Neural cell (in vitro differentiated cells): ENCODE data around the gene LRP2. TPM values are rescaled to one million over a fixed set of nuclear protein-coding genes. Genes with fewer than 3 reads are reported as not detected.

Experiments used
- H2AFZ ChIP-seq: fragments of 200-600, 300-800 bp; sonication (generic), shearing (Covaris generic); 2 replicates; pipeline ENCODE4 v1.6.0; 2014; ENCODE audit warnings: low read depth, mild to moderate bottlenecking, antibody characterized with exemption, low read length, moderate library complexity
- H3F3A ChIP-seq: fragments of 200-600 bp; shearing (Covaris generic); 2 replicates; pipeline ENCODE4 v1.6.1; 2016; ENCODE audit warnings: mild to moderate bottlenecking, moderate library complexity, mixed read lengths, antibody characterized with exemption, low read length; ENCODE audit not compliant: insufficient read depth, poor library complexity, severe bottlenecking
- H3K27ac ChIP-seq: fragments of 200-600, 300-800 bp; sonication (generic), shearing (Covaris generic); 2 replicates; pipeline ENCODE4 v1.5.1; 2014; ENCODE audit warnings: mild to moderate bottlenecking, low read length, moderate library complexity
- H3K27me3 ChIP-seq: fragments of 300-800, 200-600 bp; sonication (generic), shearing (Covaris generic); 2 replicates; pipeline ENCODE4 v1.6.0; 2014; ENCODE audit warnings: mild to moderate bottlenecking, low read depth, low read length, moderate library complexity; ENCODE audit not compliant: insufficient read depth
- H3K36me3 ChIP-seq: fragments of 300-800, 200-600 bp; sonication (generic), shearing (Covaris generic); 2 replicates; pipeline ENCODE4 v1.5.1; 2014; ENCODE audit warnings: mild to moderate bottlenecking, antibody characterized with exemption, low read length, moderate library complexity; ENCODE audit not compliant: insufficient read depth
- H3K4me2 ChIP-seq: fragments of 300-800, 200-600 bp; sonication (generic), shearing (Covaris generic); 2 replicates; pipeline ENCODE4 v1.6.0; 2014; ENCODE audit warnings: mild to moderate bottlenecking, low read length
- H3K4me3 ChIP-seq: fragments of 300-800, 200-600 bp; sonication (generic), shearing (Covaris generic); 2 replicates; pipeline ENCODE4 v1.5.1; 2014; ENCODE audit warnings: mild to moderate bottlenecking, low read length, moderate library complexity
- H3K79me2 ChIP-seq: fragments of 200-600 bp; shearing (Covaris generic); replicated peaks from 2 replicates; pipeline ENCODE4 v1.6.0; 2014; ENCODE audit warnings: mild to moderate bottlenecking, low read length, moderate library complexity; ENCODE audit not compliant: insufficient read depth
- H3K9ac ChIP-seq: fragments of 300-800, 200-600 bp; sonication (generic), shearing (Covaris generic); 2 replicates; pipeline ENCODE4 v1.6.1; 2016; ENCODE audit warnings: mild to moderate bottlenecking, low read length, mixed read lengths
- H3K9me2 ChIP-seq: fragments of 200-600 bp; shearing (Covaris generic); 2 replicates; pipeline ENCODE4 v1.6.1; 2016; ENCODE audit warnings: mild to moderate bottlenecking, low read length, mixed read lengths; ENCODE audit not compliant: insufficient read depth
- H3K9me3 ChIP-seq: fragments of 200-600, 300-800 bp; sonication (generic), shearing (Covaris generic); 2 replicates; pipeline ENCODE4 v1.6.1; 2016; ENCODE audit warnings: mild to moderate bottlenecking, mixed run types, low read length, moderate library complexity, mixed read lengths
- H4K20me1 ChIP-seq: fragments of 200-600 bp; shearing (Covaris generic); 2 replicates; pipeline ENCODE4 v1.6.1; 2016; ENCODE audit warnings: mild to moderate bottlenecking, mixed run types; ENCODE audit not compliant: insufficient read depth
- CTCF ChIP-seq: fragments of 450-650 bp; IDR thresholded peaks from 2 replicates; pipeline ENCODE4 v1.5.1; 2014; ENCODE audit warnings: antibody characterized with exemption, mild to moderate bottlenecking, moderate library complexity; ENCODE audit not compliant: poor library complexity, severe bottlenecking
- EP300 ChIP-seq: fragments of 450-650 bp; conservative IDR thresholded peaks from 2 replicates; pipeline ENCODE4 v1.6.1; 2014; ENCODE audit warnings: antibody characterized with exemption, mild to moderate bottlenecking, moderate library complexity; ENCODE audit not compliant: poor library complexity, severe bottlenecking
- EZH2 ChIP-seq: fragments of 200-600, 300-800 bp; shearing (Covaris generic), sonication (generic); IDR thresholded peaks from 2 replicates; pipeline ENCODE4 v1.6.1; 2014; ENCODE audit warnings: antibody characterized with exemption, low read length, borderline replicate concordance, mild to moderate bottlenecking; ENCODE audit not compliant: insufficient read depth, poor library complexity, severe bottlenecking
- MXI1 ChIP-seq: fragments of 450-650 bp; conservative IDR thresholded peaks from 2 replicates; pipeline ENCODE4 v1.6.1; 2014; ENCODE audit warnings: antibody characterized with exemption, mild to moderate bottlenecking; ENCODE audit not compliant: poor library complexity, severe bottlenecking
- POLR2AphosphoS5 ChIP-seq: IDR thresholded peaks from 2 replicates; pipeline ENCODE4 v1.6.1; 2012
- RAD21 ChIP-seq: fragments of 450-650 bp; conservative IDR thresholded peaks from 2 replicates; pipeline ENCODE4 v1.6.1; 2014; ENCODE audit warnings: antibody characterized with exemption, mild to moderate bottlenecking, moderate library complexity
- REST ChIP-seq: IDR thresholded peaks from 2 replicates; pipeline ENCODE4 v1.6.1; 2012; ENCODE audit warnings: borderline replicate concordance
- SMC3 ChIP-seq: fragments of 450-650 bp; conservative IDR thresholded peaks from 2 replicates; pipeline ENCODE4 v1.6.1; 2014; ENCODE audit warnings: antibody characterized with exemption, mild to moderate bottlenecking, moderate library complexity; ENCODE audit not compliant: poor library complexity
- TAF1 ChIP-seq: IDR thresholded peaks from 2 replicates; pipeline ENCODE4 v1.6.1; 2012; ENCODE audit warnings: low read depth
- polyA plus RNA-seq: library from polyadenylated mRNA; depleted of rRNA; stranded (reverse); fragments of >200 nt; gene quantifications from 2 replicates; pipeline ENCODE4 v1.2.3, GENCODE V29; 2014

The LRP2 gene
- polyA plus RNA-seq, 1 donor from 2014 or later: 1.8 TPM

GRCh38 chr2:169237939-169238338 is 124.4 kb downstream of the LRP2 start:
- Histone ChIP-seq H3F3A (no peaks in the 10 kb centered on the region), H3K79me2 (no peaks in the 10 kb centered on the region), H4K20me1 (no peaks in the 10 kb centered on the region), H3K4me2 (no peak overlapping the region), H2AFZ (no peak overlapping the region), H3K9me3 (no peaks in the 10 kb centered on the region), H3K27me3 (no peaks in the 10 kb centered on the region), H3K9me2 (no peaks in the 10 kb centered on the region), H3K27ac (no peak overlapping the region), H3K4me3 (no peak overlapping the region), H3K9ac (no peak overlapping the region), H3K36me3 (no peaks in the 10 kb centered on the region)
- no peak for TF ChIP-seq CTCF
- no peak for TF ChIP-seq SMC3
- TF ChIP-seq RAD21: no peak
- no peak for TF ChIP-seq TAF1
- TF ChIP-seq EP300: no peak
- no peak for TF ChIP-seq POLR2AphosphoS5
- TF ChIP-seq EZH2: no peak
- TF ChIP-seq REST: no peak
- TF ChIP-seq MXI1: no peak

GRCh38 chr2:169237286-169237685 is 125.0 kb downstream of the LRP2 start:
- no peak overlapping the region for H3K4me2 ChIP-seq
- H3K9me2 ChIP-seq: no peaks in the 10 kb centered on the region
- no peaks in the 10 kb centered on the region for H3K27me3 ChIP-seq
- no peak overlapping the region for H3K9ac ChIP-seq
- H3K9me3 ChIP-seq: no peaks in the 10 kb centered on the region
- H3K4me3 ChIP-seq: no peak overlapping the region
- no peak for TF ChIP-seq MXI1
- no peak for TF ChIP-seq RAD21
- TF ChIP-seq EP300: no peak
- TF ChIP-seq SMC3: no peak
- no peak for TF ChIP-seq TAF1
- TF ChIP-seq EZH2: no peak
- TF ChIP-seq REST: no peak
- TF ChIP-seq POLR2AphosphoS5: no peak
- no peak for TF ChIP-seq CTCF
- no peaks in the 10 kb centered on the region for H3K79me2 ChIP-seq
- no peaks in the 10 kb centered on the region for H4K20me1 ChIP-seq
- H2AFZ ChIP-seq: no peak overlapping the region
- H3K36me3 ChIP-seq: no peaks in the 10 kb centered on the region
- H3F3A ChIP-seq: no peaks in the 10 kb centered on the region
- no peak overlapping the region for H3K27ac ChIP-seq
